ENCODE data around the gene PAQR4.
A peak's percentile ranks its signal among the peaks of the same experiment; 100 is the strongest.

PAQR4 gene

DNA sequence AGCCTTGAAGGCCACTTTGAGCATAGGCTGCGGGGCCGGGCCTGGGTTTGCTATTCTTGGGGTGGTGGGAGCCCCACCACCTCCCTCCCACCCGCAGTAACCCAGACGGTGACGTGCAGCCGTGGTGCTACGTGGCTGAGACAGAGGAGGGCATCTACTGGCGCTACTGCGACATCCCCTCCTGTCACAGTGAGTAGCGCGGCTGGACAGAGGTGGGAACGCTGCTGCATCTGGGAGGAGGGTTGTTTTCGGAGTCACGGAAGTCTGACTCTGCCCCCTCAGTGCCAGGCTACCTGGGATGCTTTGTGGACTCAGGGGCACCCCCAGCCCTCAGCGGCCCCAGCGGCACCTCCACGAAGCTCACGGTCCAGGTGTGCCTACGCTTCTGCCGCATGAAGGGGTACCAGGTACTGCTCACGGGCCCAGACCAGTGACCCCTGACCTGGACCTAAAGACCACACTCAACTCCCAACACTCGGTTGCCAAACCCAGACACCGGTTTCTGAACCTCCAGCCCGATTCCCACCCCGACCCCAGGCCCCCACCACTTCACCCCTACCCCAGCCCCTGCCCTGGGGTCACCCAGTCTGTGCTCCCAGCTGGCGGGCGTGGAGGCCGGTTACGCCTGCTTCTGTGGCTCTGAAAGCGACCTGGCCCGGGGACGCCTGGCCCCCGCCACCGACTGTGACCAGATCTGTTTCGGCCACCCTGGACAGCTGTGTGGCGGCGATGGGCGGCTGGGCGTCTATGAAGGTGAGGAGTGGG, 2.9 kb upstream of the PAQR4 start:
- no peak for DNase-seq

DNA sequence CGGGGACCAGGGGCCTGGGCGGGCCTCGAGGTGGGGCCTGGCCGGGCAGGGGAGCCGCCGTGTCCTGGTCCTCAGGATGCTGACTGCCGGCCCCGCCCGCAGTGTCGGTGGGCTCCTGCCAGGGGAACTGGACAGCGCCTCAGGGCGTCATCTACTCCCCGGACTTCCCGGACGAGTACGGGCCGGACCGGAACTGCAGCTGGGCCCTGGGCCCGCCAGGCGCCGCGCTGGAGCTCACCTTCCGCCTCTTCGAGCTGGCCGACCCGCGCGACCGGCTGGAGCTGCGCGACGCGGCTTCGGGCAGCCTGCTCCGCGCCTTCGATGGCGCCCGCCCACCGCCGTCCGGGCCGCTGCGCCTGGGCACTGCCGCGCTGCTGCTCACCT, 2.3 kb upstream of the PAQR4 start:
- peak; percentile 7 for DNase-seq

DNA sequence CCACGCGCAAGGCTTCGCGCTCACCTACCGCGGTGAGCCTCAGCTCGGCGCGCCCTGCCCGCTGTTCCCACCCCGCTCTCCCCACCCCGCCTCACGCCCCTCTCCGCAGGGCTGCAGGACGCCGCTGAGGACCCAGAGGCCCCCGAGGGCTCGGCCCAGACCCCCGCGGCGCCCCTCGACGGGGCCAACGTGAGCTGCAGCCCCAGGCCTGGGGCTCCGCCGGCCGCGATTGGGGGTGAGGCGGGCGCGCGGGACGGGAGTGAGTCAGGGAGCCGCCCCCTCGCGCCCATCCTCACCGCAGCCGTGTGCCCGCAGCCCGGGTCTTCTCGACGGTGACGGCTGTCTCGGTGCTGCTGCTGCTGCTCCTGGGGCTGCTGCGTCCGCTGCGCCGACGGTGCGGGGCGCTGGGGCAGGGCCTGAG, 1.9 kb upstream of the PAQR4 start:
- no peak for DNase-seq

GRCh38 chr16:2967721-2968161, 1.4 kb upstream of the PAQR4 start:
- DNase-seq = no peak

GRCh38 chr16:2968368-2968737, 795 bp upstream of the PAQR4 start:
- DNase-seq = no peak

DNA sequence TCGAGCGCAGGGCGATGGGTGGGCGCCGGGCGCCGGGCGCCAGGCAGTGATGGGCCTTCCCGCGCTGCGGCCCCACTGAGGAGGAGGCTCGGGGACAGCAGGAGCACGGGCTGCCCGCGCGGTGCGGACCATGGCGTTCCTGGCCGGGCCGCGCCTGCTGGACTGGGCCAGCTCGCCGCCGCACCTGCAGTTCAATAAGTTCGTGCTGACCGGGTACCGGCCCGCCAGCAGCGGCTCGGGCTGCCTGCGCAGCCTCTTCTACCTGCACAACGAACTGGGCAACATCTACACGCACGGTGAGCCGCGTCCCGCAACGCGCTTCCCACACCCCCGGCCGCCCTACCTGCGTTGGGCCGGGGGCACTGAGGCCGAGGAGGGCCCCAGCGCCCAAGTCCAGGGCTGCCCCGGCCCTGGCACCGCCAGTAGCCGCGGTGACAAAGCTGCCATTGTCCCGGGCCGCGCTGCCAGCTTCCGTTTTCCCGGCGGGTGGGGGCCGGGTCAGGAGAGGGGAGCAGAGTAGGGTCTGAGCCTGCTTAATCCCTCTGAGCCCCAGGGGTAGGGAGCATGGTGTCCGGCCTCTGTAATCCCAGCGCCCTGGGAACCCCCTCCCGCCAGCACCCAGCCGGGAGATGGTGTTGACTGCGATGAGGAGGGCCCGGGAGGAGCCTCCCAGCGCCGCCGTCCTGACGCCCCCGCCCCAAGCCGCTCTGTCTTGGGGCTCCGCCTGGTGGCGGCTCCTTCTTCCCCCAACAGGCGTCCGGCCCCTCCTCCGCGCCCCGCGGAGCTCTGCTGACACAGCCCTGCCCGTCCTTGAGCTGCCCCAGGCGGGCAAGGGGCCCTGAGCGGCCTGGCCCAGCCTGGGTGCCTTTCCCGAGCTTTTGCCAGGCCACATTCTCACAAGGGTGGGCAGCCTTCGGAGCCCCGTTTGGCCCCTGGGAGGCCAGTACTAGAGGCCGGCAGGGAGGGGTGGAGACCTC, 685 bp downstream of the PAQR4 start:
- DNase-seq = peak; percentile 68

GRCh38 chr16:2970563-2970962, 1.4 kb downstream of the PAQR4 start:
- no peak for DNase-seq

- no peak for DNase-seq
These were observed 2.2 kb downstream of the PAQR4 start for GRCh38 chr16:2971134-2971984.

GRCh38 chr16:2971985-2972784, 3.0 kb downstream of the PAQR4 start:
- DNase-seq = no peak

- no peak for DNase-seq
These were observed 3.9 kb downstream of the PAQR4 start for GRCh38 chr16:2973093-2973492.

GRCh38 chr16:2973605-2974318, 4.6 kb downstream of the PAQR4 start:
- no peak for DNase-seq

DNA sequence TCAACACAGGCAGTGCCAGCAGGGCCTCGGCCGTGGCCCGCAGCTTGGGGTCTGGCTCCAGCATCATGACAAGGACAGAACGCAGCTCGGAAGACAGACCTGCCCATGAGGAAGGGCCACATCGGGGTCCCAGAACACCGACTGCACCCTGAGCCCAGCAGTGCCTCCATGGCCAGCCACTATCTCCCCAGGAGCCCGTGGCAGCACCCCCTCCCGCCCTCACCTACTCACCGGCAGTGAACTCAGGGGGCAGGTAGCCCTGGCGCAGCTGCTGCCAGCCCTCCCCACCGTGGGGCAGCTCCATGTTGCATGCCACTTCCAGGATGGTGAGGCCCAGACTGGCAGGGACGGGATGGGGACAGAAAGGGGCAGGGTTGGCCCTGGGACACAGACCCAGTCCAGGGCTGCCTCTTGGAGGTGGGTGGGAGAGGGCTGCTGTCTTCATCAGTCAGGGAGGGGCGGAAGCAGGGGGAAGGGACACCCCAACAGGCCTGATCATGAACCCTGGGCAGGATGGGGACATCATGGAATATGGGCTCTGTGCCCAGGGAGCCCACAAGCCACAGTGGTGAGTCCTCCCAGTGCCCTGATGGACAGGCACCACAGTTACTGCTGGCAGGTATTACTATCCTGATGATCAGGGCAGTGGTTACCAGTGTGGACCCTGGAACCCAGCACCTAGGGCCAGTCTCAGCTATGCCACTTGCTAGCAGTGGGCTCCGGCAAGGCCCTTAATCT, 5.3 kb downstream of the PAQR4 start:
- no peak for DNase-seq

DNA sequence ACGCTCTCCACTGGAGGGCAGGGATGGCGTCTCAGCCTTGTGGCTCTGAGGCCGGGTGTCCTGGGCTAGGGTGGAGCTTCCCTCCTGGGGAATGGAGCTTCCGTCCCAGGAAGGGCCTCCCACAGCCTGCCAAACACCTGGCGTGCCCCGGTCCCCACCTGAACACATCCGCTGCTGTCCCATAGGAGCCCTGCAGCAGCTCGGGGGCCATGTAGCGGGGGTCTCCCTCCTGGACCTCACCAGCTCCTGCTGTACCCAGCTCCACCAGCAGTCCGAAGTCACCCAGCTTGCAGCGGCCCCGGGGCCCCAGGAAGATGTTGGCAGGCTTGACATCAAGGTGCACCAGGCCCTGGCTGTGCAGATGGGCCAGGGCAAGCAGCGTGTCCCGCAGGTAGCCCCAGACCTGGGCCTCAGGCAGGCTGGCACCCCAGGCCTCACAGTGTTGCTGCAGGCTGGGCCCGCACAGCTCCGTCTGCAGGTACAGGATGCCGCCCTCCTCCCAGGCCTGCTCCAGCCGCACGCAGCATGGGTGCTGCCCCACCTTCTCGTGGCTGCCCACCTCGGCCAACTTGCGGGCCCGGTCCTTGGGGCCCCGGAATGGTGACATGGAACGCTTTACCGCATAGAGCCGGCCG, 6.1 kb downstream of the PAQR4 start:
- DNase-seq = no peak

DNA sequence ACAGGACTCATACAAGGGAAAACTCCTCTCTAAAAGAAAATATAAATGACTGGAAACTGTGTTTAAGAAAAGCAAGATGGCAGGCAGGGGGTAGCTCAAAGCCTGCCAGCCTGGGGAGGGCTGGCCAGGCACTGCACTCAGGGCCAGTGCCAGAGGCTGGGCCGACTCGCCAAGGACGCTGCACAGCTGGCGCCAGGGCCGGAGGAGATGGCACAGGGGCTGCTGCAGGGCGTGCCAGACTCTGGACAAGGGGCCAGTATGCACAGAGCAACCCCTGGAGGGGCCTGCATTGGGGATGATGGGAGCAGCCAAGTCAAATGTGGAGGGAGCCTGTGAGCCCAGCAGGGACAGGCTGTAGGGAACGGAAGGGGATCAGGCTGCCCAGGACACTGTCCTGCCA, 7.1 kb downstream of the PAQR4 start:
- DNase-seq = no peak

GRCh38 chr16:2976673-2977072, 7.5 kb downstream of the PAQR4 start:
- no peak for DNase-seq

- DNase-seq = no peak
These were observed 8.3 kb downstream of the PAQR4 start for GRCh38 chr16:2977440-2977839.

DNA sequence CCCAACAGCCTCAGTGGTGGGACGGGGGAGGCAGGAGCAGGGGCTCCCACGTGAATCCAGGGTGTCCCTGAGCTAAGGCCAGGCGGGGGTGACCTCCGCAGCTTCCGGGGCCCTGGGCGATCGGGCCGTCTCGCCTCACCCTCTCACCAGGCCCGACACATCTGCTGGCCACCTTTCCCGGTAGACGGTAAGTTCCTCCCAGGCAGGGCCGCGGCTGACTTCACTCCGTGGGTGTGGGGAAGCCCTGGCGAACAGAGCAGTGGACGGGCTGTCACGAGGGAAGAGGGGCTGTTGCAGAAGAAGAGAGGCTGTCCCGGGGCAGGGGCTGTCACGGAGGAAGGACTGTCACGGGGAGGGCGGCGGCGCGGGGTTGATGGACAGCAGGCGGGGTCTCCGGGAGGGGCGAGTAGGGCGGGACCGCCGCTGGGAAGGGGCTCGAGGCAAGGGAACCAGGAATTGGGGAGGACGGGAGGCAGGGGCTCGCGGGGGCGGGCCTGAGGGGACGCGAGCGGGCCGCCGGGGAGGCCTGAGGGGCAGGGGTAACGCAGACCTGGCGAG, 10.6 kb downstream of the PAQR4 start:
- DNase-seq = no peak

DNA sequence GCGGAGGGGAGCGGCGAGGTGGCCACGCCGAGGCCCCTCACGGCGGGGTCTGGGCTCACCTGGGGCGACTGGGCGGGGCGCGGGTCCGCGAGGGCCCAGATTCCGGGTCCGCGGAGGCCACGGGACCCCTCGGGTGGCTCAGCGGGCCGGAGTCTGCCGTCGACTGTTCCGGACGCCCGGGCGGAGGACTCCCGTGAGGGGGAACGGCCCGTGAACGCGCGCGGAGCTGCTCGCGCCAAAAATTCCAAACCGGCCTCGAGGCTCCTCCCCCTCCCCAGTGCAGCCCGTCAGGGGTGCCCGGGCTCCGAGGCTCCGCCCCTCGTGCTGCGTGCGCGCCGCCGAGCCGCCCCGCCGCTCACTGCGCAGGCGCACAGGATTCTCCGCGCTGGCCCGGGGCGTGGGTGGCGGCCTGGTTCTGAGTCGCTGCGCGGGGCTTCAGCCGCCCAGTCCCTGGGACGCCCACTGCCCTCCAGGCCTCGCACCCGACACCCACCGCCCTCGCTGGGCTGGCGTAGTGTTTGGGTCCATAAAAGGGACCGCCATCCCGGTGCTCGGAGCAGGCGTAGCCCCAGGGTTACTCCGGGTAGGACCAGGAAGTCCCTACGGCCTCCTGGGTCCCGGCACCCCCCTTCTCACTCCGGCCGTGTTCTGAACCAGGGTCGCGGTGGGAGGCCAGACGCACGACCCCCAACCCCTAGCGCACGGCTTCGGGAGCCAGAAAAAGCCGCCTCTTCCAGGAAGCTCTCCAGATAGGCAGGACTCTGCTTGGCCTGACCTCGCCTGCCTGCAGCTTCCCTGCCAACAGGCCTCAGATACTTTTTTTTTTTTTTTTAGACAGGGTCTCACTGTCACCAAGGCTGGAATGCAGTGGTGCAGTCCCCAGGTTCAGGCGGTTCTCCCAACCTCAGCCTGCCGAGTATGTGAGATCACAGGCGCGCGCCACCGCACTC, 11.4 kb downstream of the PAQR4 start, which contains the start of gene PKMYT1:
Gene PKMYT1 (minus strand): TSS at position 220 of the 950 bp plus-strand sequence. CDS start 789 bp downstream, outside the sequence.
- DNase-seq = peak; percentile 95

Measured in CD4-positive, alpha-beta T cell treated with Interleukin-10 for 1 hour (primary cell).